ENCODE measurements around the gene ACADVL.

DNA sequence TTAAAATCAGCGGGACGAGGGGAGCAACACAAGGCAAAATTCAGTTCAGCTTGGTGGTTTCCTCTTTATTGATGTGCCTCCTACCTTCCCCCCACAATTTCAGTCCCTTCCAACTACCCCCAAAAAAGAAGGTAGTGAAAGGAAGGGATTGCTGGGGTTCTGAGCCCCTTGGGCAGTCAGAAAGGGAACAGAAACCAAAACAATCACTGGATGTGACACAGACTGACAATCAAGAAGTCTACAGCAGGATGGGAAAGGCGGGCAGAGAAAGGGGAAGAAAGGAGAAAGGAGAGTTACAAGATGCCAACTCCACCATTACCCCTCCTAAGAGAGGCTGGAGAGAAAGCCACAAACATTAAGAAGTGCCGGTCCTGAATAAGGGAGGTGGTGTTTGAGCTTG lies 20.6 kb downstream of the ACADVL start:
- TF ChIP-seq CTCF (IDR thresholded peaks at IDR 0.05) (no peak), EZH2 (IDR thresholded peaks at IDR 0.05; ENCODE audit: borderline replicate concordance, insufficient read depth, low read depth, low read length, poor library complexity, severe bottlenecking) (no peak)

Measured in B cell (primary cell).